GDM1 (cell line): ENCODE data around the gene CMSS1.

Experiments
- DNase-seq: peaks from one replicate; lab custom pipeline; 2025; lab: John Stamatoyannopoulos, UW

CMSS1 gene

GRCh38 chr3:99934975-99935797 lies 117.5 kb downstream of the CMSS1 start:
- no peak for DNase-seq

- DNase-seq, result no peak
These were observed 120.7 kb downstream of the CMSS1 start for GRCh38 chr3:99938270-99938911.

- DNase-seq, result no peak
These were observed 122.2 kb downstream of the CMSS1 start for GRCh38 chr3:99939876-99940275.

GRCh38 chr3:99940350-99940749 lies 122.7 kb downstream of the CMSS1 start:
- DNase-seq, result no peak

GRCh38 chr3:99941211-99941610 lies 123.5 kb downstream of the CMSS1 start:
- no peak for DNase-seq

GRCh38 chr3:99943931-99944761 lies 126.5 kb downstream of the CMSS1 start:
- no peak for DNase-seq

- no peak for DNase-seq
These were observed 127.8 kb downstream of the CMSS1 start for GRCh38 chr3:99945328-99945995.

- no peak for DNase-seq
These were observed 129.7 kb downstream of the CMSS1 start for GRCh38 chr3:99947356-99947755.

GRCh38 chr3:99948467-99949089 lies 130.9 kb downstream of the CMSS1 start:
- DNase-seq, result no peak

- no peak for DNase-seq
These were observed 132.5 kb downstream of the CMSS1 start for GRCh38 chr3:99949956-99950670.

- DNase-seq, result no peak
These were observed 133.3 kb downstream of the CMSS1 start for GRCh38 chr3:99950921-99951320.

- DNase-seq, result no peak
These were observed 134.0 kb downstream of the CMSS1 start for GRCh38 chr3:99951701-99952100.

- DNase-seq, result no peak
These were observed 134.6 kb downstream of the CMSS1 start for GRCh38 chr3:99952306-99952705.

GRCh38 chr3:99953596-99953995 lies 135.9 kb downstream of the CMSS1 start:
- DNase-seq, result no peak

- no peak for DNase-seq
These were observed 137.4 kb downstream of the CMSS1 start for GRCh38 chr3:99954914-99955644.

GRCh38 chr3:99955773-99956562 lies 138.3 kb downstream of the CMSS1 start:
- no peak for DNase-seq

- DNase-seq, result no peak
These were observed 139.6 kb downstream of the CMSS1 start for GRCh38 chr3:99957151-99957796.

- DNase-seq, result no peak
These were observed 140.7 kb downstream of the CMSS1 start for GRCh38 chr3:99958222-99958912.
